ENCODE measurements around the gene WIPF1.

Gene WIPF1, protein sequence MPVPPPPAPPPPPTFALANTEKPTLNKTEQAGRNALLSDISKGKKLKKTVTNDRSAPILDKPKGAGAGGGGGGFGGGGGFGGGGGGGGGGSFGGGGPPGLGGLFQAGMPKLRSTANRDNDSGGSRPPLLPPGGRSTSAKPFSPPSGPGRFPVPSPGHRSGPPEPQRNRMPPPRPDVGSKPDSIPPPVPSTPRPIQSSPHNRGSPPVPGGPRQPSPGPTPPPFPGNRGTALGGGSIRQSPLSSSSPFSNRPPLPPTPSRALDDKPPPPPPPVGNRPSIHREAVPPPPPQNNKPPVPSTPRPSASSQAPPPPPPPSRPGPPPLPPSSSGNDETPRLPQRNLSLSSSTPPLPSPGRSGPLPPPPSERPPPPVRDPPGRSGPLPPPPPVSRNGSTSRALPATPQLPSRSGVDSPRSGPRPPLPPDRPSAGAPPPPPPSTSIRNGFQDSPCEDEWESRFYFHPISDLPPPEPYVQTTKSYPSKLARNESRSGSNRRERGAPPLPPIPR

DNA sequence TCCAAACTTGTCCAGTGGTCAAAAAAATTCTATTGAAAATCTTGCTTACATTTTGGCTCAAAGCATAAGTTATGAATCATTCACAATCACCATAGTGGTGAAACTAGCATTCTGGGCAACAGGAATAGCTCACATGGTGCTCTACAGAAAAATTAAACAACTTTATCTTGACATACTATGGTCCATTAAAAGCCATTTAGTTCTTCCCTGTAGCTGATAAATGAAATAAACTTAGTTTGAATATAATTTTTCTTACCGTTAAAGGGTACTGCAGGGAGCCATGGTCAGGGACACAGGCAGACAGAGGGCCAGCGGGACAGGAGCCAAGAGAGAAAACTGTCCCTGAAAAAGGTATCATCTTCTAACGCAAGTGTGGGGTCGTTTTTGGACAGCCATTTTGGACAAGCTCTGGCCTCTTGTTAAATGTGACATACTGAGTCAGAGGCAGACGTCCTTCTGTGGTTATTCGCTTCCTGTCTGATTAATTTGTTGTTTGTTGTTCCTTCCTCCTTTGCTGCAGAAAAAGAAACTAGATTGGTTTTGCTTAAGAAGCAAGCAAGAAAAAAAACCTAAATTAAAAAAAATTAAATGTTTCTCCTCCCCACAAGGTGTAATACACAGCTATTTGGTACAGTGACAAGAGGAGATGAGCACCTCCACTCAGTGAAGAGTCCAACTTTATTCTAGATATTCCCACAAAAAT lies at the start of gene WIPF1:
Gene WIPF1, minus strand, starts transcription at position 460 of the 703 bp plus-strand sequence. CDS start 12,231 bp downstream, outside the sequence.
- H3K4me3 ChIP-seq: no peak within 1 kb of the TSS
- H3K9me3 ChIP-seq: no peaks in the 10 kb centered on the region
- no peak for DNase-seq (ENCODE audit: low spot score in 2 of 2)
- in situ Hi-C loops (cut with MboI; ENCODE audit: low sequenced_read_pairs): no loop called here
- H3K36me3 ChIP-seq (replicated peaks): no peaks in the 10 kb centered on the region
- no peaks in the 10 kb centered on the region for H3K27me3 ChIP-seq (ENCODE audit: low read depth)
- H3K4me1 ChIP-seq: no peaks in the 10 kb centered on the region

DNA sequence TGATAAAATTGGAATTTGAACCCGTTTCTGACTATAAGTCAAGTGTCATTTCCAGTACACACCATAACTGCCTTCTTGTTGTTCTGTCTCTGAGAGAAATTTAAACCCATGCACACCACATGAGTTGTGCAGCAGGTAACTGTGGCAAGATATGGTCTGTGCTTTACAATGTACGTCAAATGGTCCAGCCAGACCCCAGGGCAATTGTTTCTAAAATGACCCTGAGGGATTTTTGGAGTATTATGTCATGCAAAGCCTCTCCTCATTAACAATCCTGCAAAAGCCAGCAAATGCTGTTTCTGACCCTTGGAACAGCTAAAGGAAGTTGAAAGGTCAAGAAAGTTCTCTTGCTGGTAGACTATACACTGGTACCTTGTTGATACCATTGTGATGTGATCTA lies 47.7 kb upstream of the WIPF1 start:
- Histone ChIP-seq H3K9me3 (peaks cover 10% of the 10 kb centered on the region), H3K4me1 (no peaks in the 10 kb centered on the region), H3K27me3 (ENCODE audit: low read depth) (no peaks in the 10 kb centered on the region), H3K4me3 (no peak overlapping the region), H3K36me3 (replicated peaks) (no peaks in the 10 kb centered on the region)
- in situ Hi-C loops (cut with MboI; ENCODE audit: low sequenced_read_pairs): no loop called here
- DNase-seq (ENCODE audit: low spot score in 2 of 2): no peak

DNA sequence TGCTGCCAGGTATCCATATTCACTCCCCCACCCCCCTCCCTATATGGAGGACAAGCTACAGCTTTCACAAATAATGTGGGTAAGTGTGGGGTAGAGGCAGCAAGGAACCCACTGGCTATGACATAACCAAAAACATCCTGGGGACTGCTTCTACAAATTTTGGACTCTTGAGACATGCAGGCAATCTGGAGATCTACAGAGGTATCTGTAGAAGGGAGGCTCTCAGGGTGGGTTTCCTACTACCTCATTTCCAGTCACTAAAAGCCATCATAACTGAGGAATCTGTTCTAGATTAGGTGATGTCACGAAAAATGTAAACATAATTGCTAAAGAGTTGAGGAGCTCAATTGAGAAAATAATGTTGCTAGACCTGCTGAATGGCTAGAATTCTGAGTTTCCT lies 46.8 kb upstream of the WIPF1 start:
- Histone ChIP-seq H3K4me1 (no peaks in the 10 kb centered on the region), H3K4me3 (no peak overlapping the region), H3K27me3 (ENCODE audit: low read depth) (no peaks in the 10 kb centered on the region), H3K36me3 (replicated peaks) (no peaks in the 10 kb centered on the region), H3K9me3 (peaks cover 8% of the 10 kb centered on the region)
- in situ Hi-C loops (cut with MboI; ENCODE audit: low sequenced_read_pairs): no loop called here
- DNase-seq (ENCODE audit: low spot score in 2 of 2): no peak

DNA sequence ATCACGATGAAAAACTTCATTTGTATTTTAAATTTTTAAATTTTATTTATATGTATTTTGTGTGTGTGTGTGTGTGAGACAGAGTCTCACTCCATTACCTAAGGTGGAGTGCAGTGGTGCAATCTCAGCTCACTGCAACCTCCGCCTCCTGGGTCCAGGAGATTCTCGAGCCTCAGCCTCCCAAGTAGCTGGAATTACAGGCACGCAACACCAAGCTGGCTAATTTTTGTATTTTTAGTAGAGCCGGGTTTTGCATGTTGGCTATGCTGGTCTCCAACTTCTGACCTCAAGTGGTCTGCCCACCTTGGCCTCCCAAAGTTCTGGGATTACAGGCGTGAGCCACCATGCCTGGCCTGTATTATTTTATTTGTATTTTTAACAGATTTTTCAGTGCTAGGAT lies 45.8 kb upstream of the WIPF1 start:
- DNase-seq (ENCODE audit: low spot score in 2 of 2): no peak
- Histone ChIP-seq H3K36me3 (replicated peaks) (no peaks in the 10 kb centered on the region), H3K9me3 (no peaks in the 10 kb centered on the region), H3K27me3 (ENCODE audit: low read depth) (no peaks in the 10 kb centered on the region), H3K4me1 (no peaks in the 10 kb centered on the region), H3K4me3 (no peak overlapping the region)
- in situ Hi-C loops (cut with MboI; ENCODE audit: low sequenced_read_pairs): no loop called here

DNA sequence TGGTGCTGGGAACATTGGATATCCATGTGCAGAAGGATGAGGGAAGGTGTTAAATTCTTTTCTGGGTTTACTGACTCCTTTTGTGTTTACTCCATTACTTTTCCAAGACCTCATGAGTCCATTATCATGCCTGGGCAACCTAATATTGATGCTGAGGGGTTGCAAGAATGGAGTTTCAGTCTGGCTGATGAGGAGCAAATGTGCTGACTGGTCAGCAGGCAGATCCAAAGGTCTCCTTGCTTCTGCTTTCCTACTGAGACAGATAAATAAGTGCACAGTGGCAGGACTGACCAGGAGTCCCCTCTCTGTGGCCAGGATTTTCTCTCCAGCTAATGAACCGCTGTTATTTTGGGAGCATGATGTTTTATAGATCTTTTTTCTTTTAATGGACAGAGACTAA lies 43.6 kb upstream of the WIPF1 start:
- Histone ChIP-seq H3K9me3 (no peaks in the 10 kb centered on the region), H3K4me3 (no peak overlapping the region), H3K27me3 (ENCODE audit: low read depth) (no peaks in the 10 kb centered on the region), H3K4me1 (no peaks in the 10 kb centered on the region), H3K36me3 (replicated peaks) (no peaks in the 10 kb centered on the region)
- in situ Hi-C loops (cut with MboI; ENCODE audit: low sequenced_read_pairs): no loop called here
- no peak for DNase-seq (ENCODE audit: low spot score in 2 of 2)

DNA sequence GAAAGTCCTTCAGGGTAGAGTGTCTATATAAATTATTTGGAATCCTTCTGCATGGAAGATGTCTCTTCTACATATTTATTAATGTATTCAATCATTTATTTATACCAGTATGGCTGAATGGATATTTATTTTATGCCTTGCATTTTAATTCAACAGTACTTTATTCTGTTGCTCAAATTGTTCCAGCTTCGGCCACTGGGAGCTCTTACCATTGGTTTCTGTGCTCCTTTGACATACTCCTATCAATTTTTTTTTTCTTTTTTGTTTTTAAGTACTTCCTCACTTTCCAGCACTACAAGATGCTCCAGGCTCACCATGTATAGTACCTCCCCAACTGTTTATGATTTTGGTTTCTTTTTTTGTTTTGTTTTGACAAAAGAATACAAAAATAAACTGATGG lies 39.4 kb upstream of the WIPF1 start:
- Histone ChIP-seq H3K9me3 (no peaks in the 10 kb centered on the region), H3K4me3 (no peak overlapping the region), H3K4me1 (no peaks in the 10 kb centered on the region), H3K36me3 (replicated peaks) (no peaks in the 10 kb centered on the region), H3K27me3 (ENCODE audit: low read depth) (no peaks in the 10 kb centered on the region)
- no peak for DNase-seq (ENCODE audit: low spot score in 2 of 2)
- in situ Hi-C loops (cut with MboI; ENCODE audit: low sequenced_read_pairs): no loop called here

DNA sequence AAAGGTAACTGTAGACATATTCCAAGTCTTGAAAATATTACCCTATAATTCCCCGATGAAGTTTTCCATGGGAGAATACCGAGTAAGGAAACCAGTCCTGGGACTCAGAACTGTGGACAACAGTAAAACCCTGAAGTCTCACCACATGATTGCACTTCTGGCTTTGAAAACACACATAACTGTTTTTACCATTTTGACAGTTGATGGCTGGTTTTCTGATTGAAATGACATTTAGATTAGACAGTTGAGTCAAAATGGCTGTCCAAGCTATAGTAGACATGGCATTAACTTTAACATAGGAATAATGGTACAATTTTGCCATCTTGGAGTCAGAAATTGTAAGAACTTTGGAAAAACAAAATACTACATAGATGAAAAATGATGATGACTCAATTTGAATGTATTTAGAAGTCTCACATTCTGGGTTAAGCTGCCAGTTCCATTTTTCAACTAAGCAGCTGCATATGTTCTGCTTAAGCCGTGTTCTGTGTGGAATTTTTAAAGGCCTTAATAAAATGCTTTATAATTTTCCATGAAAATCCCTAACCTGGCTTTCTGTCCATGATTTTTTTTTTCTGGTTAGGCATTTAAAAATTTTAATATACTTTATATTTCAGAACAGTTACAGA lies 38.3 kb upstream of the WIPF1 start:
- Histone ChIP-seq H3K4me3 (no peak overlapping the region), H3K4me1 (no peaks in the 10 kb centered on the region), H3K9me3 (no peaks in the 10 kb centered on the region), H3K27me3 (ENCODE audit: low read depth) (no peaks in the 10 kb centered on the region), H3K36me3 (replicated peaks) (no peaks in the 10 kb centered on the region)
- DNase-seq (ENCODE audit: low spot score in 2 of 2): no peak
- in situ Hi-C loops (cut with MboI; ENCODE audit: low sequenced_read_pairs): no loop called here

DNA sequence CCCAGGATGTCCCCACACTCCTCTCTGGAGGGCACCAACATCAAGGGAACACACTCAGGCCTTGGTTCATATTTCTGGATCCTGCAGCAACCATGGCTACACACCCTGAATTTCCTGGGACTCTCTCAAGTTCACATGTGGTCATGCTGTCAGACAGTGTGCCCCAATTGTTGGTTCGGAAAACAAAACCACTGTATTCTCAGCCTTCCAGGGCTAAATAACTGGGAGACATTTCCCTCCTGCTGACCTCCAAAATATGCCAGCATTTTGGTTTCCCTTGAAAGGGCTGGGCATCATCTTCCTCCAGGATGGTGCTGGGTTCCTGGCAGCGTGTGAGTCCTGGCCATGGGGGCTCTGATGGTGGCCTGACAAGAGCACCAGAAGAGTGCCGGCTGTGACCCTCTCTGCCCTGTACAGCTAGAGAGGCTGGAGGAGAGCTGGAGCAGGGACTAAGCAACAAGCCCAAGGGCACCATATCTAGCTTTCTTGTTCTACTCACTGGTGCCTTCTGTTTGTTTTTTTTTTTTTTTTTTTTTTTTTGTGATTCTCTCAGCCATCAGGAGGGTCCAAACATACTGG lies 37.5 kb upstream of the WIPF1 start:
- H3K4me1 ChIP-seq: no peaks in the 10 kb centered on the region
- H3K27me3 ChIP-seq (ENCODE audit: low read depth): no peaks in the 10 kb centered on the region
- no peaks in the 10 kb centered on the region for H3K9me3 ChIP-seq
- in situ Hi-C loops (cut with MboI; ENCODE audit: low sequenced_read_pairs): no loop called here
- no peaks in the 10 kb centered on the region for H3K36me3 ChIP-seq (replicated peaks)
- no peak for DNase-seq (ENCODE audit: low spot score in 2 of 2)
- H3K4me3 ChIP-seq: no peak overlapping the region

DNA sequence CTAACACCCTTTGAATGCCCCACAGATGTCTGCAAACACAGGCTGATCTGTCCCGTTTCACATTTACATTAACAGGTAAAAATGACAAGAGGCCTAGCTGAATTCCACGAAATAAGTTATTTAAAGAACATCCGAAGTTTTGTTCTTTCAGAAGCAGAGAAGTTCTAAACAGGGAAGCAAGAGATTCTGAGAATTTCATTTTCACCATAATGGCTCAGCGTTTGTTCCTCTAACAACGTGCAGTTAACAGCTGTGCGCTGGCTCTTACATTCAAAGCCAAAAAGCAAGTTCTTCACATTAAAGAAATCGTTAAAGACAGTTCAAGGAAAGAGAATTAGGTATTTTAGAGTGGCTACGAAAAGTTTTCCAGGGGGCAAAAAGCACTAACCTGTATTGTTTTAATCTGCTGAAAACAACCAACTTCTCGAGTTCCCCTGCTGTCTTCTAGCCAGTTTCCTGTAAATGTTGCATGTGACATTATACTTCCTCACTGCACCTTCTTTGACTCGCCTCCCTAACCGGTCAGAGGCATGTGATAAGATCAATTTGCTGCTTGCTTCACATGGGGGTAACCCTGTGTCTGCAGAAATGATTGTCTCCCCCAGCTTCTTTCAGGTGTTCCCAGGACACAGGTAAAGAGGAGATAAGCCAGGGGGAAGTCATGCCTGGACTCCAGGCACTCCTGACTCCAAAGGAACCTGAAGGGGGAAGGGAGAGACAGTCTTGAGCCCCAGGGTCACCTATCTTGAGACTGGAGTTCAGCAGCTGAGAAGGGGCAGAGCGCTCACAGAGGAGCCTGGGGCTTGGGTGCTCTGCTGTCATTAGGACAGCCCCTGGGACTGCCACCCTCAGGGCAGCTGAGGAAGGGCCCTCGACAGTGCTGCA lies 36.8 kb upstream of the WIPF1 start:
- in situ Hi-C loops (cut with MboI; ENCODE audit: low sequenced_read_pairs): no loop called here
- H3K4me3 ChIP-seq: no peak overlapping the region

DNA sequence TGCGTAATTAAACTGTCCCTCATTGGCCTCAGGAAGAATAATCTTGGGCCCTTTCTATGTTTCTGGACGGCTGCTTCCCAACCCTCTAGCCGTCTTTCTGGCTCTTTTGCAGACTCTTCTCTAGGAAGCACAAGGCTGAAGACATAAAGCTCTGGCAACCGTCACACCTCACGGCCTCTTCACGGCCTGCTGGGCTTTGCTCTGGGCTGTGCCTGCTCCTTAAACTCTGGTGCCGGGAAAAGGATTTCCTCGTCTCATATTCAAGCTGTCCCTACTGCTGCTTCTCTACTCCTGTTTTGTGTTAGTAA lies 36.0 kb upstream of the WIPF1 start:
- H3K36me3 ChIP-seq (replicated peaks): no peaks in the 10 kb centered on the region
- no peak for DNase-seq (ENCODE audit: low spot score in 2 of 2)
- no peaks in the 10 kb centered on the region for H3K27me3 ChIP-seq (ENCODE audit: low read depth)
- no peaks in the 10 kb centered on the region for H3K4me1 ChIP-seq
- no peaks in the 10 kb centered on the region for H3K9me3 ChIP-seq
- in situ Hi-C loops (cut with MboI; ENCODE audit: low sequenced_read_pairs): no loop called here
- no peak overlapping the region for H3K4me3 ChIP-seq

More for the DNA sequence above, 36.8 kb upstream of the WIPF1 start:
- no peaks in the 10 kb centered on the region for H3K36me3 ChIP-seq (replicated peaks)
- H3K4me1 ChIP-seq: no peaks in the 10 kb centered on the region
- DNase-seq (ENCODE audit: low spot score in 2 of 2): no peak
- H3K27me3 ChIP-seq (ENCODE audit: low read depth): no peaks in the 10 kb centered on the region
- no peaks in the 10 kb centered on the region for H3K9me3 ChIP-seq

DNA sequence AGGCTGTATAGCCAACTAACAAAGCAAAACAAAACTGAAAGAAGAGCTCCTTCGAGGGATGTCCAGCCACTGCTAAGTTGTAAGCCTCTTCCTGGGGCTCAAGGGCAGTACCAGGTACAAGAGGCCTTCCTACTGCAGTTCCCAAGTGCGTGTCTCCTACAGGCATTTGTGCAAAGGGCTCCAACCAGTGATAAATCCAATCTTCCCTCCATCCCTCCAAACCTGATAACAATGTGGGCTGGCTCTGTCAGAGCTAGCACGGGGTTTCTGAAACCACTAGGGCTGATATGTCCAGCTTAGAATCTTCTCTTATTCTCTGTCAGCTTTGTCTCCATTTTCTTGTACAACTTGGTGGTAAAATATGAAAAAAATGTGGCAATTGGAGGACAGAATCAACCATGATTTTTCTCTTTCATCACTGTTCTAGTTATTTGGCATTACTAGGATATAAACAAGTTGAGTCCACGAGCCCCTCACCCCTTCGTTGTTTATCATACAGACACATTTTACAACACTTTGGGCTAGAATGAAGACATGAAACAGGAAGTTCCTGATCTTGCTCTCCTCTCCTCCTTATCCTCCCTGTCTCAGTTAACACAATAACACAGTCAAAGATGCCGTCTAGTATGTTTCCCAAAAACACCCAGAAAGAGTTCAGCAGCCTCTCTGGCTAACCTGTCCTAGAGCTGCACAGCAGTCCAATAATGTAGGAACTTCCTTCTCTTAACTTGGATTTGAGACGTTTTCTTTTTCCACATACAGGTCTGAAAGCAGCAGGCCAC lies 35.4 kb upstream of the WIPF1 start:
- Histone ChIP-seq H3K36me3 (replicated peaks) (no peaks in the 10 kb centered on the region), H3K4me1 (no peaks in the 10 kb centered on the region), H3K4me3 (no peak overlapping the region), H3K27me3 (ENCODE audit: low read depth) (no peaks in the 10 kb centered on the region), H3K9me3 (no peaks in the 10 kb centered on the region)
- DNase-seq (ENCODE audit: low spot score in 2 of 2): no peak
- in situ Hi-C loops (cut with MboI; ENCODE audit: low sequenced_read_pairs): no loop called here

DNA sequence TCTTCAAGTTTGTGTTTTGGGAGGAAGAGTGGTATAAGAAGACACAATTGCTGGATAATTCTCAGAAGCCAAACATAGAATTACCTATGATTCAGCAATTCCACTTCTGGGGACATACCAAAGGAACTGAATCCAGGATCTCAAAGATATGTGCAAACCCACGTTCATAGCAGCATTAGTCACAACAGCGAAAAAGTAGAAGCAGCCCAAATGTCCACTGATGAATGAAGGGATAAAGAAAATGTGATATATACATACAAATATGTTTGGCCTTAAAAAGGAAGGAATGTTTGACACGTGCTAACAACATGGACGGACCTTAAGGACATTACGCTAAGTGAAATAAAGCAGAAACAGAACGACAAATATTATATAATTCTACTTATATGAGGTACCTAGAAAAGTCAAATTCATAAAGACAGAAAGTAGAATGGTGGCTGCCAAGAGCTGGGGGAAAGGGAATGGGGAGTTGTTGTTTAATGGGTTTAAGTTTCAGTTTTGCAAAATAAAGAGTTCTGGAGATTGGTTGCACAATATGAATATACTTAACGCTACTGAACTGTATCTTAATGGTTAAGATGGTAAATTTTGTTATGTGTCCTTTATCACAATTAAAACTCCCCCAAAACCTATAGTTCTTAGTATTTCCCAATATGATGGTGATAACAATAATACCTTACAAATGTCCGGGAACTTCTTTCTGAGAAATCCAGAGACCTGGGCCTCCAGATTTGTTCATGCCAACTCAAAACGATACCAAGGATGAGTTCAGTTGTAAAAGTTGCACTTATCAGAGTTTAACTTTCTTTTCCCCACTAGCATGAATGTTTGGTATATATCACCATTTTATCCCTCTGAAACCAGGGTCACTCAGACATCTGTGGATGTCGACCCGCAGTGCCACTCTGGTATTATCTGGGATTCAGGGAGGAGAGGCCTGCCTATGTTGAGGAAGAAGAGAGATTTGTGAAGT lies 33.7 kb upstream of the WIPF1 start:
- no peak overlapping the region for H3K4me3 ChIP-seq
- H3K4me1 ChIP-seq: no peaks in the 10 kb centered on the region
- H3K36me3 ChIP-seq (replicated peaks): no peaks in the 10 kb centered on the region
- DNase-seq (ENCODE audit: low spot score in 2 of 2): no peak
- in situ Hi-C loops (cut with MboI; ENCODE audit: low sequenced_read_pairs): no loop called here
- no peaks in the 10 kb centered on the region for H3K9me3 ChIP-seq
- no peaks in the 10 kb centered on the region for H3K27me3 ChIP-seq (ENCODE audit: low read depth)

Measured in HAP-1 (cell line).